ENCODE measurements around the gene STARD10.

GRCh38 chr11:72798361-72798760 is 4.5 kb upstream of the STARD10 start:
- no peak for TF ChIP-seq NRF1 (IDR thresholded peaks at IDR 0.05; ENCODE audit: low read depth, low read length)
- TF ChIP-seq JUND (IDR thresholded peaks at IDR 0.05; ENCODE audit: low read length) = no peak
- no peak for TF ChIP-seq JUN (IDR thresholded peaks at IDR 0.05; ENCODE audit: low read depth, low read length)

All from H1 (cell line).